Activated CD8-positive, alpha-beta memory T cell treated with anti-CD3 and anti-CD28 coated beads, Interleukin-2, amount 50 U/mL, for 24 hours (primary cell): ENCODE data around the gene ANKMY1.

Experiments used
- DNase-seq: peaks from one replicate; pipeline ENCODE4 v3.0.0-alpha.2; 2020; ENCODE audit errors: extremely low read depth

Gene ANKMY1

DNA sequence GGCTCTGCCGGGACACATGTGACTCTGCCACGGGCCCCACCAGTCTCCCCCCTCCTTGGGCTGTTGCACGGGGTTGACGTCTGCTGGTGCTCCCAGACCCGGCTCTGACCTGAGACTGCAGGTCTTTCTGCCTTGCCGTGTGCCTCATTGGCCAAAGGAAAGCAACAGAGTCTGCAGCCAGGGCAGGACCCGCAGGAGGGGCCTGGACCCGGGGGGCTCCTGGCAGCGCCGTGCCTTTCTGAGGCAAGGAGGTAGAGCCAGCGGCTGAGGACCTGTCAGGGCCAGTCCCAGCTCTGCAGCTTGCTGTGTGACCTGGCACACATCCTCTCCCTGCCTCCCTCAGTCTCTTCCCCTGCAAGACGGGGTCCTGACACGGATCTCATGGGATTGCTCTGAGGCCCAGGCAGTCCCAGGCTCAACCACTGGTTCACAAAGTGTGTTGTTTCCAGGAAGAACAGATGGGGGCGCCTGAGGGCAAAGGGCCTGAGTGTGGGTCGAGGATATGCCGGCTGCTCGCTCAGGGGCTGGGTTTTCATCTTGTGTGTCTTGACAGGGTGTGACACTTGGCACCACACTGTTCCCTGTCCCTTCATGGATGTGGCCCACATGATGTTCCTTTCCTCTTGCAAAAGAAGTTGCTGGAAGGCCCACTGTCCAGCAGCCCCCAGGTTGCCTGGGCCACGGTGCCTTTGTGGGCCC is 37.7 kb upstream of the ANKMY1 start:
- DNase-seq, result no peak

DNA sequence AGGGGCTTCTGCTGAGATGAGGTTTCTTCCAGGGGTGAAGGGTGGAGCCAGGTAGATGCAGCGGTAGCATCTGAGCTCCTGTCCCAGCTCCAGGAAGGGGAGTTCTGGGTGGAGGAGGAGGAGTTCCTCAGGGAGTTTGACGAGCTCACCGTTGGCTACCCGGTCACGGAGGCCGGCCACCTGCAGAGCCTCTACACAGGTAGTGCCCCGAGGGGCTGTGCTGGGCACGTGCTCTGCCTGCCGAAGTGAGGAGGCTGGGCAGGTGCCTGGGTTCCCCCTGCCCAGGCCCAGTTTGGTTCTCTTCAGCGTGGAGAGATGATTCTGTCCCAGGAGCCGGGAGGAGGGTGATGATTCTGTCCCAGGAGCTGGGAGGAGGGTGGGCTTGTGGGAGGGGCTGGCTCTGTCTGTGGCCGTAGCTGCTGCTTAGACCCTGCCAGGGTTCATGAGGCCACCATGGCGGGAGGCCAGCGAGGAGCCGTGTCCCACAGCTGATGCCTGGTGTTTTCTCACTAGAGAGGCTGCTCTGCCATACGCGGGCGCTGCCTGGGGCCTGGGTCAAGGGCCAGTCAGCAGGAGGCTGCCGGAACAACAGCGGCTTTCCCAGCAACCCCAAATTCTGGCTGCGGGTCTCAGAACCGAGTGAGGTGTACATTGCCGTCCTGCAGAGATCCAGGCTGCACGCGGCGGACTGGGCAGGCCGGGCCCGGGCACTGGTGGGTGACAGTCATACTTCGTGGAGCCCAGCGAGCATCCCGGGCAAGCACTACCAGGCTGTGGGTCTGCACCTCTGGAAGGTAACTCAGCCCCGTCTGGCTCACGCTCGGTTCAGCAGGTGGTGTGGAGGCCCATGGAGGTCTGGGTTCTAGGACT is 37.0 kb upstream of the ANKMY1 start:
- DNase-seq, result no peak

GRCh38 chr2:240593703-240594451 is 36.1 kb upstream of the ANKMY1 start:
- DNase-seq, result no peak

DNA sequence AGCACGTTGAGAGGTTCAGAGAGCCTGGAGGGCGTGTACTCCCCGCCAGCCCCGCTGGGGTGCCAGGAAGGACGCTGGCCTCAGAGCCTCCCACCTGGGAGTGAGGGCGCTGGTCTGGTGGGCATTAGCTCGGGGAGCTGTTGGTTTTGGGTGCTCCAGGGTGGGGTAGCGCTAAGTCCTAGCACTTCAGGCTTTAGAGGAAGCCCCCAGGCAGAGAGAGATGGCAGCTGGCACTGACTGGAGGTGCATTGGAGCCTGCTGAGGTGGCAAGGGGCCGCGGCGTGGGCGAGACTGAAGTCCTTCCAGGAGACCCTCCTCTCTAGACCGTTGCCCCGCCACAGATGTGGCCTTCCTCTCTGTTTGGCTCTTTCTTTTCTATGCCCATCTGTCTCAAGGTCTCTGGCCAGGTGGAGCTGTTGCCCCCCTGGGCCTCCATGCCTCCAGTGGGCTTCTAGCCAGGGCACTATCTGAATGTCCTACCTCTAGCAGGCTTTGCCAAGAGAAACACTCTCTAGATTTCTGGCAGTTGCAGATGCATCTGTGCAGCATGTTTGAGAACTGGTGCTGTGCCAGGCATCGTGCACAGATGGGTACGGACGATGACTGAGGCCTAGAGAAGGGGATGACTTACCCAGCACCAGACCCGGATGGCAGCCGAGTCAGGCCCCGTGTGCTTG is 35.4 kb upstream of the ANKMY1 start:
- DNase-seq, result no peak

DNA sequence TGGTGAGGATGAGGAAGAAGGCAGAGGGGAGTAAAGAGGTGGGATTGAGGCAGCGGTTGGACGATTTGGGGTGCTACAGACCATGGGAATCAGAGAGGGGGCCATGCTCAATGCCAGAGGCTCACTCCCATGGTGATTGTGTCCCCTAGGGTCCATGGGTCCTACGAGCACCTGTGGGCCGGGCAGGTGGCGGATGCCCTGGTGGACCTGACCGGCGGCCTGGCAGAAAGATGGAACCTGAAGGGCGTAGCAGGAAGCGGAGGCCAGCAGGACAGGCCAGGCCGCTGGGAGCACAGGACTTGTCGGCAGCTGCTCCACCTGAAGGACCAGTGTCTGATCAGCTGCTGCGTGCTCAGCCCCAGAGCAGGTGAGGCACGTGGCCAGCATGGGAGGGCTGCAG is 34.0 kb upstream of the ANKMY1 start:
- DNase-seq, result no peak

DNA sequence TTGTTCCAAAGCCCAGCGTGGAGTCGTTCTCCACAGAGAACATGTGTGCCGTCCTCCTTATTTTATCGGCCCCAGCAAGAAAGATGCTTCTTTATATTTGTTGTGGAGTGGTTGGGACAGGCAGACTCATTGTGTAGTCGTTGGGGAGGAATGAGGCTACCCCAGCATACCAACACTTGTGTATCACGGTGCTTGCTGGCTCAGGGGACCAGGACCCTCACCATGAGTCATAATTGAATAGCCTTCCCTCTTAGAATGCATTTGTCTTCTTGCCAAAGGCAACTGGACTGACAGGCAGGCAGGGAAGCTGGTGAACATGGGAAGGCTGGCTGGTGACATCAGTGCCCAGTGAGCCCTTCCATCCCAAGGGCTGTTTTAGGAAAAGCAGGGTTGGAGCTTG is 33.4 kb upstream of the ANKMY1 start:
- DNase-seq, result no peak

DNA sequence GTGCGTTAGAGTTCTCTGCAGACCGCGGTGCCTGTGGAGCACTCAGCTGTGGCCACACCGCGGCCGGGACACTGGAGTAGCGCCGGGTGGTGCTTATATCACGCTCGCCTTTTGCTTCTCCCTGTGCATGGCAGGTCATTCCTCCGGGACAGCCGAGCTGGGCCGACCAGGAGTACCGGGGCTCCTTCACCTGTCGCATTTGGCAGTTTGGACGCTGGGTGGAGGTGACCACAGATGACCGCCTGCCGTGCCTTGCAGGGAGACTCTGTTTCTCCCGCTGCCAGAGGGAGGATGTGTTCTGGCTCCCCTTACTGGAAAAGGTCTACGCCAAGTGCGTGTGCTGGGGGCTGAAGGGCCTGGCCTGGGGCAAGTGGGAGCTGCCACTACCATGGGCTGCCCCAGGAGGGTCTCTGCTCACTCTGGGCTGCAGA is 32.9 kb upstream of the ANKMY1 start:
- DNase-seq, result no peak

GRCh38 chr2:240589850-240590525 is 32.2 kb upstream of the ANKMY1 start:
- no peak for DNase-seq

- DNase-seq, result no peak
Observed at GRCh38 chr2:240589375-240589774, 31.6 kb upstream of the ANKMY1 start.

GRCh38 chr2:240588669-240589068 is 30.9 kb upstream of the ANKMY1 start:
- no peak for DNase-seq

GRCh38 chr2:240588006-240588655 is 30.3 kb upstream of the ANKMY1 start:
- DNase-seq, result no peak

GRCh38 chr2:240586919-240587800 is 29.4 kb upstream of the ANKMY1 start:
- DNase-seq, result no peak

- DNase-seq, result peak; percentile 93
Observed at GRCh38 chr2:240586198-240586918, 28.6 kb upstream of the ANKMY1 start, which contains the start of gene CAPN10. Gene CAPN10, plus strand, starts transcription at chr2:240586734. Its CDS starts 178 bp downstream, at chr2:240586912.

- no peak for DNase-seq
Observed at GRCh38 chr2:240585681-240586197, 28.0 kb upstream of the ANKMY1 start.

DNA sequence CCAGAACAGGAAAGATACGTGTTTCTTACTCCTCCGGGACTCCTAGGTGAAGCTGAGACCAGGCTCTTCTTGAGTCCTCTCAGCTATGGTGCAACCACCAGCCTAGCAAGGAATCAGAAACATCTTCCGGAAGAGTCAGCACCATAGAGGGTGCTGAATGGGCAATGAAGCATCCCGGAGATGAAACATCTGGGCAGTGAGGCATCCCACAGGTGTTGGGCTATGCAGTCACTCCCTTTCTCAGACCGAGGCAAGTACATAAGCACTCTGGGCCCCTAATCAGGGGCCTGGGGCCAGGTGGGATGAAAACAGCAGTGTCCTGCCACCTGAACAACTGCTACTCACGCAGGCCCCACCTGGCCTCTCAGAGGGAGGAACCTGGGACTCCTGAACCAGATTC is 27.3 kb upstream of the ANKMY1 start:
- DNase-seq, result no peak

- no peak for DNase-seq
Observed at GRCh38 chr2:240584486-240585031, 26.8 kb upstream of the ANKMY1 start.

GRCh38 chr2:240583774-240584173 is 26.0 kb upstream of the ANKMY1 start:
- no peak for DNase-seq

DNA sequence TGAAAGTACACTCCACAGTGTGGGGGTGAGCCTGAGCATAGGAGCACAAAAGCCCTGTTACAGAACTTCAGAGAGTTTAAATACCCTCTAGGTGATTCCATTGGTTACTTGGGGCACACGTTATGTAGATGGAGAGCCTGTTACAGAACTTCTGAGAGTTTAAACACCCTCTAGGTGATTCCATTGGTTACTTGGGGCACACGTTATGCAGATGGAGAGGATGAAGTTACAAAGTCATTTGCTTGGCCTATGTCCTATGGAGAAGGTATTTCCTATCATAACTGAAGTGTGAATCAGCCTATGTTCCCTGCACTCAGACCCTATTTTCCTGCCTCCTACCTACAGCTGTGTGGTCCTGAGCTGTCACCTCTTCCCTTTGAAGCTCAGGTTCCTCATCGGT is 25.0 kb upstream of the ANKMY1 start:
- no peak for DNase-seq
